ENCODE results near the gene SUPT5H. TPM values are rescaled to one million over a fixed set of nuclear protein-coding genes. Genes with fewer than 3 reads are reported as not detected.

Gene SUPT5H
- total and polyA plus RNA-seq, 2 of the 13 experiments (the other 11 are each of a cell fraction or from before 2014, with no cell fraction given) = 48.2 to 51.7 TPM

DNA sequence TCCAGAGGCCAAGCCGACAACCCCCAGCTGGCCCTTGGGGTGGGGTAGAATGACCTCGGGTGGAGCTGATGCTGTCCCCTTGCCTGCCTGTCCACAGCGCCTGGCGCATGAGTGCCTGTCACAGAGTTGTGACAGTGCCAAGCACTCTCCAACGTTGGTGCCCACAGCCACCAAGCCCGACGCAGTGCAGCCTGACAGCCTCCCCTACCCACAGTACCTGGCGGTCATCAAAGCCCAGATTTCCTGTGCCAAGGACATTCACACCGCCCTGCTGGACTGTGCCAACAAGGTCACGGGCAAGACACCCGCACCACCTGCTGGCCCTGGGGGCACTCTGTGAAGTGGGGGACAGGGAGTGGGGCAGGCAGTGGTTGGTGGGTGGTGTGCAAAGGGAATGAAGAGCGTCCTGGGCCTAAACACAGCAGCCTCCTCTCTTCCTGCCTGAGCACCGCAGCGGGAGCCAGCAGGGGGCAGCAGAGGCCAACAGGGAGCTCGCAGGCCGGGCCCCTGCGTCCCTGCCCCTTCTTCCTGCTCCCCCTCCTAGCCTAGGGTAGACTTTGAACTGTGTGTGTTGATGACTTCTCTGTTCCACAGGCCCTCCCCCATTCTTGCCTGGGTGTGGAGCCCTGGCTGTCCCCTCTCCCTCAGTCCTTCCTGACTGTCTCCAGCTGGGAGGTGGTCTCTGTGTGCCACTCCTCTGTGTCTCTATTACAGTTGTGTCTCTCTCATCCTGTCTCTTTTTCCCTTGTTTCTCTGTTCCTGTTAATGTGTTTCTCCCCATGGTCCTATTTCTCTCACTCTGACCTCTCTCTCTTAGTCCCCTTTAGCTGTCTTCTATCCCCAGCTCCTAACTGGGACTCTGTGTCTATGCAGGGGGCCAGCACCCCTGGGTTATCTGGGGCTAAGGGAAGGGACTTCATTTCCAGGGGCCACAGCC lies 47.8 kb upstream of the SUPT5H start (continued):
- TF ChIP-seq HOXA3 (CRISPR knock-in tag; IDR thresholded peaks at IDR 0.05) = peak; percentile 86
- no peak for TF ChIP-seq FOXM1 (CRISPR knock-in tag; IDR thresholded peaks at IDR 0.05)
- TF ChIP-seq, protein P1, sequence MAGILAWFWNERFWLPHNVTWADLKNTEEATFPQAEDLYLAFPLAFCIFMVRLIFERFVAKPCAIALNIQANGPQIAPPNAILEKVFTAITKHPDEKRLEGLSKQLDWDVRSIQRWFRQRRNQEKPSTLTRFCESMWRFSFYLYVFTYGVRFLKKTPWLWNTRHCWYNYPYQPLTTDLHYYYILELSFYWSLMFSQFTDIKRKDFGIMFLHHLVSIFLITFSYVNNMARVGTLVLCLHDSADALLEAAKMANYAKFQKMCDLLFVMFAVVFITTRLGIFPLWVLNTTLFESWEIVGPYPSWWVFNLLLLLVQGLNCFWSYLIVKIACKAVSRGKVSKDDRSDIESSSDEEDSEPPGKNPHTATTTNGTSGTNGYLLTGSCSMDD (CRISPR knock-in tag; IDR thresholded peaks at IDR 0.05) = no peak
- peak; percentile 78; the same call in 1 of the 2 replicates for TF ChIP-seq KLF9 (CRISPR knock-in tag; IDR thresholded peaks at IDR 0.05; ENCODE audit: low read depth)
- TF ChIP-seq, protein P2, sequence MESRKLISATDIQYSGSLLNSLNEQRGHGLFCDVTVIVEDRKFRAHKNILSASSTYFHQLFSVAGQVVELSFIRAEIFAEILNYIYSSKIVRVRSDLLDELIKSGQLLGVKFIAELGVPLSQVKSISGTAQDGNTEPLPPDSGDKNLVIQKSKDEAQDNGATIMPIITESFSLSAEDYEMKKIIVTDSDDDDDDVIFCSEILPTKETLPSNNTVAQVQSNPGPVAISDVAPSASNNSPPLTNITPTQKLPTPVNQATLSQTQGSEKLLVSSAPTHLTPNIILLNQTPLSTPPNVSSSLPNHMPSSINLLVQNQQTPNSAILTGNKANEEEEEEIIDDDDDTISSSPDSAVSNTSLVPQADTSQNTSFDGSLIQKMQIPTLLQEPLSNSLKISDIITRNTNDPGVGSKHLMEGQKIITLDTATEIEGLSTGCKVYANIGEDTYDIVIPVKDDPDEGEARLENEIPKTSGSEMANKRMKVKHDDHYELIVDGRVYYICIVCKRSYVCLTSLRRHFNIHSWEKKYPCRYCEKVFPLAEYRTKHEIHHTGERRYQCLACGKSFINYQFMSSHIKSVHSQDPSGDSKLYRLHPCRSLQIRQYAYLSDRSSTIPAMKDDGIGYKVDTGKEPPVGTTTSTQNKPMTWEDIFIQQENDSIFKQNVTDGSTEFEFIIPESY (CRISPR knock-in tag; IDR thresholded peaks at IDR 0.05) = peak; percentile 76
- no peak for TF ChIP-seq ZNF253 (CRISPR knock-in tag; IDR thresholded peaks at IDR 0.05; ENCODE audit: borderline replicate concordance)
- TF ChIP-seq KLF6 (CRISPR knock-in tag; IDR thresholded peaks at IDR 0.05) = peak; percentile 52; the same call in 1 of the 2 replicates
- TF ChIP-seq MIXL1 (CRISPR knock-in tag; IDR thresholded peaks at IDR 0.05) = peak; percentile 49
- TF ChIP-seq, protein P3, sequence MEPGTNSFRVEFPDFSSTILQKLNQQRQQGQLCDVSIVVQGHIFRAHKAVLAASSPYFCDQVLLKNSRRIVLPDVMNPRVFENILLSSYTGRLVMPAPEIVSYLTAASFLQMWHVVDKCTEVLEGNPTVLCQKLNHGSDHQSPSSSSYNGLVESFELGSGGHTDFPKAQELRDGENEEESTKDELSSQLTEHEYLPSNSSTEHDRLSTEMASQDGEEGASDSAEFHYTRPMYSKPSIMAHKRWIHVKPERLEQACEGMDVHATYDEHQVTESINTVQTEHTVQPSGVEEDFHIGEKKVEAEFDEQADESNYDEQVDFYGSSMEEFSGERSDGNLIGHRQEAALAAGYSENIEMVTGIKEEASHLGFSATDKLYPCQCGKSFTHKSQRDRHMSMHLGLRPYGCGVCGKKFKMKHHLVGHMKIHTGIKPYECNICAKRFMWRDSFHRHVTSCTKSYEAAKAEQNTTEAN (CRISPR knock-in tag; conservative IDR thresholded peaks at IDR 0.05) = no peak
- no peak for TF ChIP-seq TCF7L2 (IDR thresholded peaks at IDR 0.05; ENCODE audit: low read depth, low read length)
- no peak for TF ChIP-seq ZNF570 (CRISPR knock-in tag; IDR thresholded peaks at IDR 0.05; ENCODE audit: borderline replicate concordance)
- TF ChIP-seq FOXC1 (CRISPR knock-in tag; IDR thresholded peaks at IDR 0.05; ENCODE audit: borderline replicate concordance) = peak; percentile 68; the same call in 1 of the 2 replicates
- TF ChIP-seq ZKSCAN8 (CRISPR knock-in tag; IDR thresholded peaks at IDR 0.05; ENCODE audit: borderline replicate concordance) = peak; percentile 85; the same call in 1 of the 2 replicates
- TF ChIP-seq CREB1 (IDR thresholded peaks at IDR 0.05) = no peak
- 0 out of 2 replicates have a peak, but pooled peaks have one; percentile 69 for TF ChIP-seq CREB1 (CRISPR knock-in tag; IDR thresholded peaks at IDR 0.05)
- TF ChIP-seq, protein P4, sequence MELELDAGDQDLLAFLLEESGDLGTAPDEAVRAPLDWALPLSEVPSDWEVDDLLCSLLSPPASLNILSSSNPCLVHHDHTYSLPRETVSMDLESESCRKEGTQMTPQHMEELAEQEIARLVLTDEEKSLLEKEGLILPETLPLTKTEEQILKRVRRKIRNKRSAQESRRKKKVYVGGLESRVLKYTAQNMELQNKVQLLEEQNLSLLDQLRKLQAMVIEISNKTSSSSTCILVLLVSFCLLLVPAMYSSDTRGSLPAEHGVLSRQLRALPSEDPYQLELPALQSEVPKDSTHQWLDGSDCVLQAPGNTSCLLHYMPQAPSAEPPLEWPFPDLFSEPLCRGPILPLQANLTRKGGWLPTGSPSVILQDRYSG (CRISPR knock-in tag; IDR thresholded peaks at IDR 0.05) = no peak
- TF ChIP-seq NR2F2 (IDR thresholded peaks at IDR 0.05; ENCODE audit: borderline replicate concordance, low read depth) = peak; percentile 9; the same call in 1 of the 2 replicates
- 0 out of 2 replicates have a peak, but pooled peaks have one; percentile 80 for TF ChIP-seq ZIK1 (CRISPR knock-in tag; IDR thresholded peaks at IDR 0.05; ENCODE audit: borderline replicate concordance, low read depth)
- TF ChIP-seq, protein P5, sequence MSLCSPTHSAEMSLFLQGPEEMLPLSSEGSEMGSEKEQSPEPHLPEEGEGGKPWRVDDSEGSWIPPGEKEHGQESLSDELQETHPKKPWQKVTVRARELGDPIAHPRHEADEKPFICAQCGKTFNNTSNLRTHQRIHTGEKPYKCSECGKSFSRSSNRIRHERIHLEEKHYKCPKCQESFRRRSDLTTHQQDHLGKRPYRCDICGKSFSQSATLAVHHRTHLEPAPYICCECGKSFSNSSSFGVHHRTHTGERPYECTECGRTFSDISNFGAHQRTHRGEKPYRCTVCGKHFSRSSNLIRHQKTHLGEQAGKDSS (CRISPR knock-in tag; IDR thresholded peaks at IDR 0.05; ENCODE audit: borderline replicate concordance, low read depth) = 0 out of 2 replicates have a peak, but pooled peaks have one; percentile 25
- no peak for TF ChIP-seq CEBPB (IDR thresholded peaks at IDR 0.05; ENCODE audit: borderline replicate concordance, low read depth, low read length)
- peak; percentile 90 for TF ChIP-seq RXRB (CRISPR knock-in tag; IDR thresholded peaks at IDR 0.05; ENCODE audit: borderline replicate concordance)
- TF ChIP-seq SETDB1 (CRISPR knock-in tag; IDR thresholded peaks at IDR 0.05; ENCODE audit: borderline replicate concordance) = no peak
- no peak; the same call in none of the 2 replicates for TF ChIP-seq ATF7-NPFF (CRISPR knock-in tag; IDR thresholded peaks at IDR 0.05; ENCODE audit: low read depth)
